Hepatocyte (in vitro differentiated cells): Measurements from ENCODE around the gene SSRP1.
"Not testable (repeated sequence)": the region's sequence is repeated elsewhere in the genome, so short reads cannot be mapped to it uniquely, and the experiment has no call there.

Source experiments
- CTCF ChIP-seq: fragments of 200-600 bp; sonication (generic); IDR thresholded peaks from 2 replicates; pipeline ENCODE4 v1.5.1; 2016; ENCODE audit warnings: antibody characterized with exemption, mild to moderate bottlenecking; ENCODE audit not compliant: poor library complexity
- EZH2phosphoT487 ChIP-seq: fragments of 200-600 bp; sonication (generic); IDR thresholded peaks from one replicate; pipeline ENCODE4 v1.6.1; 2018; ENCODE audit warnings: antibody characterized with exemption, mild to moderate bottlenecking, low read depth, moderate library complexity; ENCODE audit not compliant: unreplicated experiment, severe bottlenecking

DNA sequence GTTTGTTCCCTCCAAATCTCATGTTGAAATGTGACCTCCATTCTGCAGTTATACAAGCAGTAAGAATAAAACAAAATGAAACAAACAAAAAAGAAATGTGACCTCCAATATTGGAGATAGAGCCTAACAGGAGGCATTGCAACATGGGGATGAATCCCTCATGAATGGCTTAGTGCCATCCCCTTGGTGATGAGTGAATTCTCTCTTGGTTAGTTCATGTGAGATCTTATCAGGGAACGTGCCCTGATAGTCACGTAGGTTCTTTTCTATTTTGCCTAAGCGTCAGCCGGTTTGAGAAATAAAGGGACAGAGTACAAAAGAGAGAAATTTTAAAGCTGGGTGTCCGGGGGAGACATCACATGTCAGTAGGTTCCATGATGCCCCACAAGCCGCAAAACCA lies 54.1 kb downstream of the SSRP1 start:
- TF ChIP-seq CTCF, EZH2phosphoT487: not testable (repeated sequence)
